Natural killer cell treated with Interleukin-12 subunit alpha and Interleukin-12 subunit beta and Interleukin-15 and Interleukin-18, amount 100 ng/mL, for 72 hours (primary cell): ENCODE measurements around the gene VPS35L. TPM values are rescaled to one million over a fixed set of nuclear protein-coding genes. Genes with fewer than 3 reads are reported as not detected.

ENCODE experiments used
- ATAC-seq, 2 donors: fragments of 150-1000 bp; cut with Tn5 transposase in 1 of 2; sonication (Bioruptor Pico), chemical (Tn5 transposase) in 1 of 2; 2 replicates each; pipeline ENCODE4 v1.10.0; 2021
- DNase-seq: peaks from one replicate; pipeline ENCODE4 v3.0.0; 2022; ENCODE audit warnings: low spot score
- H3K27ac Mint-ChIP-seq, 2 donors: 1 replicate in 1 of 2; 2 replicates in 1 of 2; pipeline ENCODE4 v1.8.0; 2022; ENCODE audit warnings: mixed read lengths in 2 of 2, mild to moderate bottlenecking in 1 of 2, moderate library complexity in 1 of 2
- H3K27me3 Mint-ChIP-seq, 2 donors: 1 replicate in 1 of 2; 2 replicates in 1 of 2; pipeline ENCODE4 v1.8.0; 2022; ENCODE audit warnings: mixed read lengths in 2 of 2
- H3K36me3 Mint-ChIP-seq: one replicate; pipeline ENCODE4 v1.8.0; 2022; ENCODE audit warnings: mixed read lengths
- H3K4me1 Mint-ChIP-seq, 2 donors: 1 replicate in 1 of 2; 2 replicates in 1 of 2; pipeline ENCODE4 v1.8.0; 2022; ENCODE audit warnings: low read depth in 2 of 2, mixed read lengths in 2 of 2, mild to moderate bottlenecking in 1 of 2
- H3K4me3 Mint-ChIP-seq: one replicate; pipeline ENCODE4 v1.8.0; 2022; ENCODE audit warnings: mixed read lengths
- H3K9me3 Mint-ChIP-seq: 2 replicates; pipeline ENCODE4 v1.8.0; 2022; ENCODE audit warnings: mixed read lengths
- total RNA-seq, 2 donors: library from RNA; stranded (reverse); gene quantifications; one replicate each; pipeline ENCODE4 v1.2.3, GENCODE V29; 2022

The VPS35L gene
- 10 to 100 TPM; 41.1 to 52.6 TPM for total RNA-seq

- H3K4me3 Mint-ChIP-seq = peak within 1 kb of the TSS; percentile 96
- no peaks in the 10 kb centered on the region for H3K36me3 Mint-ChIP-seq
- peak; percentile 96 for DNase-seq
- H3K9me3 Mint-ChIP-seq = no peaks in the 10 kb centered on the region
- peak; percentile 99 for ATAC-seq
- H3K4me1 Mint-ChIP-seq = peaks cover 15 to 16% of the 10 kb centered on the region in 2 donors
- H3K27me3 Mint-ChIP-seq = no peaks in the 10 kb centered on the region
- peak within 1 kb of the TSS; percentile 92 to 95 for H3K27ac Mint-ChIP-seq
These were observed at the start of gene VPS35L for GRCh38 chr16:19555186-19555937. Gene VPS35L, plus strand, starts transcription at chr16:19555703. Its CDS starts 27 bp downstream, at chr16:19555730.

DNA sequence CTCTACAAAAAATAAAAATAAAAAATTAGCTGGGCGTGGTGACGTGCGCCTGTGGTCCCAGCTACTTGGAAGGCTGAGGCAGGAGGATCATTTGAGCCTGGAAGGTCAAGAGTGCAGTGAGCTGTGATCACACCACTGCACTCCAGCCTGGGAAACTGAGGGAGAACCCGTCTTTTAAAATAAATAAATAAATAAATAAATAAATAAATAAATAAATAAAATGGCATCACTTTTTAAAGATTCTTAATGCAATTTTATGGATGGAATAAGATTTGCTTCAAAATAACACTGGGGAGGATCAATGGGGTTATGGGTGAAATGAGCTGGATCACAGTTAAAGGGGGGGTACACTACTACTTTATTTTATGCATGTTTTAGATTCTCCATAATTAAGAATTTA, 48.5 kb upstream of the VPS35L start:
- Mint-ChIP-seq H3K4me3 (no peak overlapping the region), H3K27ac (no peak overlapping the region)

DNA sequence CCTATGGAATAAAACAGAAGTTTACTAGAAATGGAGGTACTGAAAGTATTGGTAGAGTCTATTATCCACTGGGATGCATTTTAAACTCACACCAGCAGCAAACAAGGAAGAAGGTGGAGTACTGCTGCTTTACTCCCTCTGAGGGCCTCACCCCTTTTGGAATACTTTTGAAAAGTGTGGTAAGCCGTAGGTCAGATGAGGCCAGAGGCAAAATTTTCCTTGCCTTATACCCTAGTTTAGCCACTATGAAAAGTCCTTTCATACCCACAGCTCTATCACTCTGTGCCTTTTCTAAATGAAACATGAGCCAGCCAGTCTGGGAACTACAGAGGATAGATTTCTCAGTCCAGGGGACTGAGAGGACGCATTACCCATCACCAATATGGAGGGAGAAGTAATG, 47.6 kb upstream of the VPS35L start:
- no peak for DNase-seq
- Mint-ChIP-seq H3K9me3 (no peaks in the 10 kb centered on the region), H3K36me3 (peaks cover 31% of the 10 kb centered on the region)

More for the DNA sequence above, 48.5 kb upstream of the VPS35L start:
- DNase-seq (no peak), ATAC-seq (no peak)
- H3K4me1 Mint-ChIP-seq = peaks cover 0 to 3% of the 10 kb centered on the region in 2 donors
- H3K36me3 Mint-ChIP-seq = peaks cover 27% of the 10 kb centered on the region
- H3K27me3 Mint-ChIP-seq = no peaks in the 10 kb centered on the region
- H3K9me3 Mint-ChIP-seq = no peaks in the 10 kb centered on the region

DNA sequence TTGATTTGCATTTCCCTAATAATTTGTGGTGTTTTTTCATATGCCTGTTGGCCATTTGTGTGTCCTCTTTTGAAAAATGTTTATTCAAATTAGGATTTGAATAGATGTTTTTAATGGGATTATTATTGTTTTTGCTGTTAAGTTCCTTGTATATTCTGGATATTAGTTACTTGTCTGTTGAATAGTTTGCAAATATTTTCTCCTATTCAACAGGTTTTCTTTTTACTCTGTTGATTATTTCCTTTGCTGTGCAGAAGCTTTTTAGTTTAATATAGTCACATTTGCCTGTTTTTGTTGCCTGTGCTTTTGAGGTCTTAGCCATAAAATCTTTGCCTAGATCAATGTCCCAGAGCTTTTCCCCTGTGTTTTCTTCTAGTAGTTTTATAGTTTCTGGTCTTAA, 43.2 kb upstream of the VPS35L start:
- no peak for ATAC-seq

More for the DNA sequence above, 47.6 kb upstream of the VPS35L start:
- Mint-ChIP-seq H3K27me3 (no peaks in the 10 kb centered on the region), H3K27ac (no peak overlapping the region), H3K4me3 (no peak overlapping the region), H3K4me1 (peaks cover 0 to 3% of the 10 kb centered on the region in 2 donors)
- ATAC-seq = no peak

GRCh38 chr16:19513377-19514053, 42.0 kb upstream of the VPS35L start:
- Mint-ChIP-seq H3K27ac (peak overlapping the region in 1 of 2 donors; percentile 43), H3K36me3 (peaks cover 39% of the 10 kb centered on the region), H3K4me1 (peaks cover 14 to 26% of the 10 kb centered on the region in 2 donors), H3K27me3 (no peaks in the 10 kb centered on the region), H3K9me3 (no peaks in the 10 kb centered on the region), H3K4me3 (peak overlapping the region; percentile 38)
- ATAC-seq = peak; percentile 44 to 64
- no peak for DNase-seq

More for the DNA sequence above, 43.2 kb upstream of the VPS35L start:
- H3K27me3 Mint-ChIP-seq = no peaks in the 10 kb centered on the region
- peaks cover 40% of the 10 kb centered on the region for H3K36me3 Mint-ChIP-seq
- DNase-seq = no peak
- no peak overlapping the region for H3K4me3 Mint-ChIP-seq
- no peak overlapping the region for H3K27ac Mint-ChIP-seq
- peaks cover 12 to 18% of the 10 kb centered on the region in 2 donors for H3K4me1 Mint-ChIP-seq
- no peaks in the 10 kb centered on the region for H3K9me3 Mint-ChIP-seq

- Mint-ChIP-seq H3K27ac (no peak overlapping the region), H3K4me3 (no peak overlapping the region), H3K27me3 (no peaks in the 10 kb centered on the region), H3K9me3 (no peaks in the 10 kb centered on the region), H3K36me3 (peaks cover 39% of the 10 kb centered on the region), H3K4me1 (peaks cover 20 to 35% of the 10 kb centered on the region in 2 donors)
- no peak for ATAC-seq
- DNase-seq = no peak
These were observed 39.7 kb upstream of the VPS35L start for GRCh38 chr16:19515757-19516156.

GRCh38 chr16:19517424-19518089, 37.9 kb upstream of the VPS35L start:
- H3K4me1 Mint-ChIP-seq = peaks cover 34 to 49% of the 10 kb centered on the region in 2 donors

DNA sequence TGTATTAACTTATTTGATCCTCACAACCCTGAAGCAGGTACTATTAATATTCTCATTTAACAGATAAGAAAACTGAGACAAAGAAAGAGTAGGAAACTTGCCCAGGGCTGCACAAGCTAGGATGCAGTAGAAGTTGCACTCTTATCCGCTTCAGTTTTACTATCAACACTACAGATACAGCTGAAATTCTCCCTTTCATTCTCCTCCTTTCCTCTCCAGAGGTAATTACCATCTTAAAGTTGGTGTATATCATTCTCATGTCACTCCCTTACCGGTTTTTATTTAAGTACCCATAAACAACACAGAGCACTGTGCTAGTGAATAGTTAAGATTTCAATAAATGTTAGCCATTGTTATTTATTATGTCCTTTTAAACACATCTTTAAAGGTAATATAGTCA, 37.1 kb upstream of the VPS35L start:
- Mint-ChIP-seq H3K4me3 (peak overlapping the region; percentile 2), H3K4me1 (peaks cover 34 to 46% of the 10 kb centered on the region in 2 donors), H3K27ac (no peak overlapping the region), H3K27me3 (no peaks in the 10 kb centered on the region), H3K36me3 (peaks cover 29% of the 10 kb centered on the region), H3K9me3 (no peaks in the 10 kb centered on the region)
- ATAC-seq = no peak
- DNase-seq = no peak

More at GRCh38 chr16:19517424-19518089, 37.9 kb upstream of the VPS35L start:
- DNase-seq (no peak), ATAC-seq (peak in 1 of 2 donors; percentile 49)
- no peaks in the 10 kb centered on the region for H3K27me3 Mint-ChIP-seq
- peaks cover 37% of the 10 kb centered on the region for H3K36me3 Mint-ChIP-seq
- H3K27ac Mint-ChIP-seq = peak overlapping the region in 1 of 2 donors; percentile 11
- no peaks in the 10 kb centered on the region for H3K9me3 Mint-ChIP-seq
- H3K4me3 Mint-ChIP-seq = no peak overlapping the region

GRCh38 chr16:19520861-19521331, 34.6 kb upstream of the VPS35L start:
- H3K36me3 Mint-ChIP-seq = peaks cover 18% of the 10 kb centered on the region
- no peaks in the 10 kb centered on the region for H3K9me3 Mint-ChIP-seq
- peaks cover 38 to 56% of the 10 kb centered on the region in 2 donors for H3K4me1 Mint-ChIP-seq
- H3K4me3 Mint-ChIP-seq = peak overlapping the region; percentile 93
- DNase-seq = no peak
- H3K27me3 Mint-ChIP-seq = no peaks in the 10 kb centered on the region
- no peak for ATAC-seq
- H3K27ac Mint-ChIP-seq = peak overlapping the region; percentile 85 to 96

DNA sequence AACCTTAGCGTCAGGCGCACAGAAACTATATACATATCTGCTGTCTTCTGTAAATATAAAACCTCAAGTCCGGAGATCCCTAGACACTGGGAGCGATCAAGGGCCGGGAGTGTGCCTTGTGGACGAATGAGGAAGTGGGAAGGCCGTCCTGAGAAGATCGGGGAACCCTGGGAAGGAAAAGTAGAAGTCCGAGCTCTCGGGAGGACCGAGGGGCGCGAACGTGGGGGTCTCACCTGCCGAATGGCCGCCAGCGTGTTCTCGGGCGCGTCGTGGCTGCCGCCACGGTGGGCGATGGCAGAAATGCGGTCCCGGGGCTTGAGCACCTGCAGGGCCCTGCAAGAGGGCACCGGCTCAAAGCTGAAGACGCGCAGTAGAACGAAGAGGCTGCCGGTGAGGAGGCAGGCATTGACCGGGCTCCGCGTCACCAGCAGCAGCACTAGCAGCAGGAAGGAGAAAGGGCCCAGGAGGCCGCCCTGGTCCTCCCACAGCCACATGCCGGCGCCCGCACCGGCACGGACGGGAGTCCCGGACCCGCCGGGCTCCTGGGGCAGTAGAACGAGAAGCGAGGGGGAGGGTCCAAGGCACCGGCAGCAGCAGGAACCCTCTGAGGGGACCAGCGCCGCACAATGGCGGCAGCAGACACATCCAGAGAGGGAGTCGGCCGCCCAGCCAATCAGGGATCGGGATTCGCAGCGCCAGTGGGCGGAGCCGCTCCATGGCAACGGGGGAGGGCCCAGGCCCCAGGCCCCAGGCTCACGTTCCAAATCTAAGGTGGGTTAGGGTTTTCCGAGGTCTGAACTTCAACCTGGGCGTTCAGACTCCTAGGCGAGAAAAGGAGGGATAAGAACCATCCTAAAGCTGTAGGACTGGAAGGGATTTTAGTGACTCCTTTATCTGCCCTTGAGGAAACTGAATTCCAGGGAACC, 33.8 kb upstream of the VPS35L start, which contains the start of gene GDE1:
Gene GDE1, minus strand, starts transcription at position 628 of the 926 bp plus-strand sequence. Its CDS starts 134 bp downstream, at position 494.
- DNase-seq (peak; percentile 95), ATAC-seq (peak; percentile 87 to 92)
- H3K27me3 Mint-ChIP-seq = no peaks in the 10 kb centered on the region
- peak within 1 kb of the TSS; percentile 93 for H3K4me3 Mint-ChIP-seq
- H3K36me3 Mint-ChIP-seq = peaks cover 13% of the 10 kb centered on the region
- H3K4me1 Mint-ChIP-seq = peaks cover 38 to 54% of the 10 kb centered on the region in 2 donors
- peak within 1 kb of the TSS; percentile 85 to 96 for H3K27ac Mint-ChIP-seq
- H3K9me3 Mint-ChIP-seq = no peaks in the 10 kb centered on the region

- Mint-ChIP-seq H3K27ac (peak overlapping the region; percentile 85 to 96), H3K36me3 (peaks cover 7% of the 10 kb centered on the region), H3K27me3 (no peaks in the 10 kb centered on the region), H3K9me3 (no peaks in the 10 kb centered on the region), H3K4me3 (peak overlapping the region; percentile 93), H3K4me1 (peaks cover 34 to 48% of the 10 kb centered on the region in 2 donors)
- ATAC-seq (no peak), DNase-seq (no peak)
These were observed 33.1 kb upstream of the VPS35L start for GRCh38 chr16:19522397-19522732.

GRCh38 chr16:19522760-19523159, 32.7 kb upstream of the VPS35L start:
- Mint-ChIP-seq H3K9me3 (no peaks in the 10 kb centered on the region), H3K27ac (peak overlapping the region in 1 of 2 donors; percentile 96)

DNA sequence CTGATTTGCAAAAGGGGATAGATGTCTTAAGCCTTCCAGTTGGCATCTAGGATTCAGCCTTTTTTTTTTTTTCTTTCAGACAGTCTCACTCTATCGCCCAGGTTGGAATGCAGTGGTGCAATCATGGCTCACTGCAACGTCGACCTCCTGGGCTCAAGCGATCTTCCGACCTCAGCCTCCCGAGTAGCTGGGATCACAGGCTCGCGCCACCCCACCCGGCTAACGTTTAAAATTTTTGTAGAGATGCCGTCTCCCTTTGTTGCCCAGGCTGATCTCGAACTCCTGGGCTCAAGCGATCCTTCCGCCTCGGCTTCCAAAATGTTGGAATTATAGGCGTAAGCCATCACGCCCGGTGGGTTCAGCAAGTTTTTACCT, 32.3 kb upstream of the VPS35L start:
- H3K4me3 Mint-ChIP-seq = no peak overlapping the region
- H3K27ac Mint-ChIP-seq = peak overlapping the region in 1 of 2 donors; percentile 83
- no peaks in the 10 kb centered on the region for H3K9me3 Mint-ChIP-seq
- no peak for DNase-seq
- no peaks in the 10 kb centered on the region for H3K27me3 Mint-ChIP-seq
- H3K4me1 Mint-ChIP-seq = peaks cover 34 to 44% of the 10 kb centered on the region in 2 donors
- H3K36me3 Mint-ChIP-seq = peaks cover 6% of the 10 kb centered on the region
- no peak for ATAC-seq

More at GRCh38 chr16:19522760-19523159, 32.7 kb upstream of the VPS35L start:
- Mint-ChIP-seq H3K27me3 (no peaks in the 10 kb centered on the region), H3K4me3 (peak overlapping the region; percentile 93), H3K36me3 (peaks cover 6% of the 10 kb centered on the region), H3K4me1 (peaks cover 34 to 45% of the 10 kb centered on the region in 2 donors)
- no peak for ATAC-seq
- DNase-seq = no peak
